Measurements from ENCODE around the gene GET4.

The GET4 gene

DNA sequence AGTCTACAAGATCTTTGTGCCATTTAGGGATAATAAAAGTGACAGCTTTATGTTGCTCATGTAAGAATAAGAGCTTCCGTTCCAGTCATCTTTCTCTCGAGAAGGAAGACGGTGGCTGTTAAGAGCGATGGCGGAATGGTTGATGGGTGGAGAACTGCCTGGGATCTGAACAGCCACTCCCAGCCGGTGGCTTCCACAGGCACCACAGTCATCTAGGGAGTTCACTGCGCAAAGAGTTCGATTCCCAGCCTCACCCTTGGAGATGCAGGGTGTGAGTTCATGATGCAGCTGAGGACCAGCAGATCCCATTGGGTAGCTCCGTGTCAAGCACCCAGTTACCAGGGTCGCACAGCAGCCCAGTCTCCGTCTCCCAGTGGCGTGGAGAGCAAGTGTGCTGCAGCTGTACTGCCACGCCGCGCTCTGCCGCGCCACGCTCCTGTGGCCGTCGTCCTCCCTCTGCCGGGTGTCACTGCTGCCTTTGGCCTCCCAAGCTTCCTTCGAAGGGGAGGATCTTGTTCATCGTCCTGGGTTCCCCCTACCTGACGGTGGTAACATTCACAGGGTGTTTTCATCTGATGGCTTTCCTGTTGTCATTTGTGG lies 36.3 kb upstream of the GET4 start:
- TF ChIP-seq, protein P1, sequence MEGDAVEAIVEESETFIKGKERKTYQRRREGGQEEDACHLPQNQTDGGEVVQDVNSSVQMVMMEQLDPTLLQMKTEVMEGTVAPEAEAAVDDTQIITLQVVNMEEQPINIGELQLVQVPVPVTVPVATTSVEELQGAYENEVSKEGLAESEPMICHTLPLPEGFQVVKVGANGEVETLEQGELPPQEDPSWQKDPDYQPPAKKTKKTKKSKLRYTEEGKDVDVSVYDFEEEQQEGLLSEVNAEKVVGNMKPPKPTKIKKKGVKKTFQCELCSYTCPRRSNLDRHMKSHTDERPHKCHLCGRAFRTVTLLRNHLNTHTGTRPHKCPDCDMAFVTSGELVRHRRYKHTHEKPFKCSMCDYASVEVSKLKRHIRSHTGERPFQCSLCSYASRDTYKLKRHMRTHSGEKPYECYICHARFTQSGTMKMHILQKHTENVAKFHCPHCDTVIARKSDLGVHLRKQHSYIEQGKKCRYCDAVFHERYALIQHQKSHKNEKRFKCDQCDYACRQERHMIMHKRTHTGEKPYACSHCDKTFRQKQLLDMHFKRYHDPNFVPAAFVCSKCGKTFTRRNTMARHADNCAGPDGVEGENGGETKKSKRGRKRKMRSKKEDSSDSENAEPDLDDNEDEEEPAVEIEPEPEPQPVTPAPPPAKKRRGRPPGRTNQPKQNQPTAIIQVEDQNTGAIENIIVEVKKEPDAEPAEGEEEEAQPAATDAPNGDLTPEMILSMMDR (conservative IDR thresholded peaks at IDR 0.05; ENCODE audit: low read length): no peak
- no peak for DNase-seq (ENCODE audit: low read depth)
- H3K4me3 ChIP-seq (ENCODE audit: low read length): no peak overlapping the region

DNA sequence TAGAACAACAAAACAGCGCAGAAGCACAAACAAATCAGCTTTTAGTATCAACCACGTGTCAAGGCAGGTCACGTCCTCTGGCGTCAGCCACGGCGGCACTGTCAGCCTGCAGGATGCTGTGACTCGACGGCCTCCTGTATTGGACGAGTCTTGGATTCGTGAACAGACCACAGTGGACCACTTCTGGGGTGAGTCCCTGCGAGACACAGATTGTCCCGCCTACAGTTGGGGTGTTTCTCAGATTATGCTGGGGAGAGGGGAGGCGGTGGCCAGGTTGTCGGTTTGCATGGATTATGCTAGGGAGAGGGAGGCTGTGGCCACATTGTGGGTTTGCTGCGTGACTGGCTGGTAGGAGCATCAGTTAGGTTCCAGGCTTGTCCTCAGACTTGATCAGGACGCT lies 34.4 kb upstream of the GET4 start:
- no peak overlapping the region for H3K4me3 ChIP-seq (ENCODE audit: low read length)
- TF ChIP-seq, protein P1 (conservative IDR thresholded peaks at IDR 0.05; ENCODE audit: low read length): no peak
- no peak for DNase-seq (ENCODE audit: low read depth)

DNA sequence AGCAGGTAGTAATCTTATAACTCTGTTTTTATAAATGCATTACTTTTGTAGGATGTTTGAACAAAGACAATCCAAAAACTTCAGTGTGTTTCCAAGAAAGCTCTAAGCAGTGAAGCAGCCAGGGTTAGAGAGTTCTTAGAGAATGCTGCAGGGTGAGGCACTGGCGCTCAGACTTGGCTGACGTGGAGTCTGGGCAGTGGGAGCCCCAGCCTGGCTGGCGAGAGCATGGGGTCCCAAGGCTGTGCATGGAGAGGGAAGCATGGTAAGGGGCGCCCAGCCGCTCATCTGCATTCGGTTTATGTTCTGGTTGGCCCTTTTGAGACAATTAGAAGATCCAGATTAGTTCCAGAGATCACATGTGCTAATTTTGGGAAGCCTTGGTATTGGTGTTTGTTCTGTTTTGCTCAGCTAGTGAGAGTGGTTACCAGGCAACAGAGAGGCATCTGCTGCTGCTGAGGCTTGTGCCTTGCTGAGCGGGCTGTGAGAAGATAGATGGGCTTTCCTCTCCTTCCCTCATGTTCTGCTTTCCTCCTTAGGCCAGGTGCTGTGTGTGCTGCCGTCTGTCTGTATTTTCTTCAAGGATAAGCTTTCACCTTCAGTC lies 33.8 kb upstream of the GET4 start:
- peak; percentile 32 for DNase-seq (ENCODE audit: low read depth)
- TF ChIP-seq, protein P1 (conservative IDR thresholded peaks at IDR 0.05; ENCODE audit: low read length): no peak

DNA sequence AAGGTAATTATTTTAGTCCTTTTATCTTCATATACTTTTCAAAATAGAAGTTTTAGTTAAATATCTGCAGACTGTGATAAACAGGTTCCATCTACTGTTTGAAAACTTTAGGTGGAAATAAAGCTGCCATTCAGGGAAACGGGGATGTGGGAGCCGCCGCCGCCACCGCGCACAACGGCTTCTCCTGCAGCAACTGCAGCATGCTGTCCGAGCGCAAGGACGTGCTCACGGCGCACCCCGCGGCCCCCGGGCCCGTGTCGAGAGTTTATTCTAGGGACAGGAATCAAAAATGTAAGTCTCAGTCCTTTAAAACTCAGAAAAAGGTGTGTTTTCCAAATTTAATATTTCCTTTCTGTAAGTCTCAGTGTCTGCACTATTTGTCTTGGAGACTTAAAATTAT lies 33.1 kb upstream of the GET4 start:
- H3K4me3 ChIP-seq (ENCODE audit: low read length): no peak overlapping the region
- TF ChIP-seq, protein P1 (conservative IDR thresholded peaks at IDR 0.05; ENCODE audit: low read length): no peak
- no peak for DNase-seq (ENCODE audit: low read depth)

More for the DNA sequence above, 33.8 kb upstream of the GET4 start:
- H3K4me3 ChIP-seq (ENCODE audit: low read length): no peak overlapping the region

DNA sequence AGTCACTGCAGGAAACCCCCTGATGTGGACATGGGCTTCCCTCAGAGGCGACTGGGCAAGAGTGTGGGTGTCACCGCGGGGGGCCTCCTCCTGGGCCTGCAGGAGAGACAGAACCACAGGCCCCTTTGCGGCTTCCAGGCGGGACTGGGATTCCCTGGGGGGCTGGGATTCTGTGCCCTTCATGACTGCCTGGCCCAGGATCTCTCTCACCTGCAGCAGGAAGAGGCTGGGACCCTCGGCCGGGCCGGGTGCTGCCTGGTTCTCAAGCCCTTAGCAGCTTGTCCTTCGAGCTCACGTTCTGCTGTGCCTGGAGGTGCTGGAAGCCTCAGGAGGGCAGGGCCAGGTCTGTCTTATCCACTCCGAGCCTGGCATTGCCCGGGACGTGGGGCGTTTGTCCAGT lies 32.3 kb upstream of the GET4 start:
- no peak for DNase-seq (ENCODE audit: low read depth)
- TF ChIP-seq, protein P1 (conservative IDR thresholded peaks at IDR 0.05; ENCODE audit: low read length): no peak

DNA sequence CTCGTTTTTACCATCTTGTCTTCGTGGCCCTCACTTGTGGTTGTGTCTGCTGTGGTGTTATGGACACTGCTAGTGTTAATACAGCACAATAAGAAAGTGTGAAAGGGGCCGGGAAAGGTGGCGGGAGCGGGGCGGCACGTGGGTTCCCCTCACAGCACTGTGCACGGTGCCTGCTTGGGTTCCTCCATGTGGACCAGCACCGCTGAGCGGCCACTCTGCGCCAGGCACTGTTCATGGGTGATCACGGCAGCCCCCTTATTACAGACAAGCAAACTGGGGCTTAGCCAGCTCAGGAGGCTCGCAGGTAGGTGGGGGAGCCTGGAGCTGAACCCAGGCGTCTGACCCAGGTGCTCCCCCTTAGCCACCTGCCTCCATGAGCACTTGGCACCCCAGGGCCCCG lies 31.8 kb upstream of the GET4 start:
- DNase-seq (ENCODE audit: low read depth): no peak
- TF ChIP-seq, protein P1 (conservative IDR thresholded peaks at IDR 0.05; ENCODE audit: low read length): no peak
- no peak overlapping the region for H3K4me3 ChIP-seq (ENCODE audit: low read length)

More for the DNA sequence above, 32.3 kb upstream of the GET4 start:
- H3K4me3 ChIP-seq (ENCODE audit: low read length): no peak overlapping the region

DNA sequence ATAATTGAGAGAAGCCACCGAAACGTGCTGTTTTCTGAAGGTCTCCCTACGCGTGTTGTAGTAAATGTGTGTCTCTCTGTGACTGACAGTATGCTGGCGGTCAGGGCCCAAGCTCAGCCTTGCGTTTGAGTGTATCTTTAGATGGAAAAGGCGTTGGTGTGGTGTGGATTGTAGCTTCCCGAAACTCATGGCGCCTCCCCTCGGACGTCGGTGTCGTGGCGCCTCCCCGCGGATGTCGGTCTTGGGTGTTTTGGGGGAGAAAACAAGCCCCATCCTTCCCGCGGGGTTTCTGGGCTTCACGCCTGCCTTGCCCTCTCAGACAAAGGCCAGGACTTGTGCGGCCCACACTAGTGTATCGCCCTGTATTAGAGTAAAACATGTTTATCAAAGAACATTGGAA lies 31.3 kb upstream of the GET4 start:
- DNase-seq (ENCODE audit: low read depth): no peak
- TF ChIP-seq, protein P1 (conservative IDR thresholded peaks at IDR 0.05; ENCODE audit: low read length): no peak
- no peak overlapping the region for H3K4me3 ChIP-seq (ENCODE audit: low read length)

All from AG10803 (cell line).